ENCODE measurements around the gene SHC3.

SHC3 gene

GRCh38 chr9:89204801-89205200 is 26.2 kb upstream of the SHC3 start:
- ChIA-PET POLR2A (no interaction called here), CTCF (no interaction called here)

DNA sequence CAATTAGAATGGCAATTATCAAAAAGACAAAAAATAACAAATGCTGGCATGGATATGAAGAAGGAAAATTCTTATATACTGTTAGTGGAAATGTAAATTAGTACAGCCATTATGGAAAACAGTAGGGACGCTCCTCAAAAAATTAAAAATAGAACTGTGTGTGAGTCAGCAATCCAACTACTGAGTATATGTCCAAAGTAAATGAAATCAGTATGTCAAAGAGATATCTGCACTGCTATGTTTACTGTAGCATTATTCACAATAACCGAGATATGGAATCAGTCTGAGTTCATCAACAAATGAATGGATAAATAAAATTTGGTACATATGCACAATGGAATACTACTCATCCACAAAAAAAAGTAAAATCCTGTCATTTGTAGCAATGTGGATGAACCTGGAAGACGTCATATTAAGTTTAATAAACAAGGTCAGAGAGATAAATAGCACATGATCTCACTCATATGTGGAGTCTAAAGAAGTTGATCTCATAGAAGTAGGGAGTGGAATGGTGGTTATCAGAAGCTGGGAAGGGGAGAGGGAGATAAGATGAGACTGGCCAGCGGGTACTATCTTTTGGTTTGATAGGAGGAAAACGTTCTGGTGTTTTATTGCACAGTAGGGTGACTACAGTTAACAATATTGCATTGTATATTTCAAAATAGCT is 16.6 kb upstream of the SHC3 start:
- ChIA-PET CTCF (no interaction called here), POLR2A (no interaction called here)
- TF ChIP-seq, protein P1, sequence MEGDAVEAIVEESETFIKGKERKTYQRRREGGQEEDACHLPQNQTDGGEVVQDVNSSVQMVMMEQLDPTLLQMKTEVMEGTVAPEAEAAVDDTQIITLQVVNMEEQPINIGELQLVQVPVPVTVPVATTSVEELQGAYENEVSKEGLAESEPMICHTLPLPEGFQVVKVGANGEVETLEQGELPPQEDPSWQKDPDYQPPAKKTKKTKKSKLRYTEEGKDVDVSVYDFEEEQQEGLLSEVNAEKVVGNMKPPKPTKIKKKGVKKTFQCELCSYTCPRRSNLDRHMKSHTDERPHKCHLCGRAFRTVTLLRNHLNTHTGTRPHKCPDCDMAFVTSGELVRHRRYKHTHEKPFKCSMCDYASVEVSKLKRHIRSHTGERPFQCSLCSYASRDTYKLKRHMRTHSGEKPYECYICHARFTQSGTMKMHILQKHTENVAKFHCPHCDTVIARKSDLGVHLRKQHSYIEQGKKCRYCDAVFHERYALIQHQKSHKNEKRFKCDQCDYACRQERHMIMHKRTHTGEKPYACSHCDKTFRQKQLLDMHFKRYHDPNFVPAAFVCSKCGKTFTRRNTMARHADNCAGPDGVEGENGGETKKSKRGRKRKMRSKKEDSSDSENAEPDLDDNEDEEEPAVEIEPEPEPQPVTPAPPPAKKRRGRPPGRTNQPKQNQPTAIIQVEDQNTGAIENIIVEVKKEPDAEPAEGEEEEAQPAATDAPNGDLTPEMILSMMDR (IDR thresholded peaks at IDR 0.05; ENCODE audit: control extremely low read depth, extremely low read depth, low read depth, missing control alignments): no peak
- no peak for DNase-seq (ENCODE audit: extremely low spot score)

More at GRCh38 chr9:89204801-89205200, 26.2 kb upstream of the SHC3 start:
- TF ChIP-seq, protein P1 (IDR thresholded peaks at IDR 0.05; ENCODE audit: control extremely low read depth, extremely low read depth, low read depth, missing control alignments): no peak
- no peak for DNase-seq (ENCODE audit: extremely low spot score)

GRCh38 chr9:89194421-89195130 is 16.0 kb upstream of the SHC3 start:
- DNase-seq (ENCODE audit: extremely low spot score): no peak
- TF ChIP-seq, protein P1 (IDR thresholded peaks at IDR 0.05; ENCODE audit: control extremely low read depth, extremely low read depth, low read depth, missing control alignments): no peak
- CTCF ChIA-PET: no interaction called here

DNA sequence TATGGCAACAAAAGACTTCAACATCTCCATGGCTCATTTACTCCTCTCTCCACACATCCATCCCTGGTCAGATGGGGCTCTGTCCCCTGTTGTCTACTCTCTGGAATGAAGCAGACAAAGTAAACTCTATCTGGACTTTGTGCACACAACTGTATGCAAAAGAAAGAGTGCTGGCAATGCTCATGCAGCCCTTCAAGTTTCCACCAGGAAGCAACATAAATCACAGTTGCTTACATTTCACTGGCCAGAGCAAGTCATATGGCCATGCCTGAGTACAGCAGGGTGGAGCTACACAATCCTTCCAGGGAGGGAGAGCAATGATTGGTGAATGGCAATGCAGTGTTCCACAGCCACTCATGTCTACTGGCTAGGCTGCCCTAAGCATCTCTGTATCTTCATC is 12.4 kb upstream of the SHC3 start:
- POLR2A ChIA-PET: no interaction called here
- CTCF ChIA-PET: interaction anchor here (1.3 kb wide), 1 partner anchor 10 kb away, joined by 4 read pairs; no protein-coding TSS in a partner anchor
- TF ChIP-seq, protein P1 (IDR thresholded peaks at IDR 0.05; ENCODE audit: control extremely low read depth, extremely low read depth, low read depth, missing control alignments): no peak
- DNase-seq (ENCODE audit: extremely low spot score): no peak

More at GRCh38 chr9:89194421-89195130, 16.0 kb upstream of the SHC3 start:
- POLR2A ChIA-PET: no interaction called here

DNA sequence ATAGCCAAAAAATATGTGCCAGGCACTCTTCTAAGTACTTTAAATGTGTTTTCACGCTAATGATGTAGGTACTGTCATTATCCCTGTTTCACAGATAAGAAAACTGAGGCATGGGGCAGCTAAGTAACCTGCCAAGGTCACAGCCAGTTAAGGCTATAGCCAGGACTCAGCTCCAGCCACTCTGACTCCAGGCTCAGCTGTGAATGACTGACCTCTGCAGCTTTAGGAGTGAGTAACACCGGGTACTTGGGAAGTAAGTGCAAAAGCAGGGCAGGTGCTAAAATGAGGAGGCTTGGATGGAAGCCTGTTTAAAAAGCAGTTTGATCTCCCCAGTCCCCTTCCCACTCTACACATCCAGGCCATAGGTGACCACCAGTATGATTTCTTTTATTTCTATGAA is 10.6 kb upstream of the SHC3 start:
- CTCF ChIA-PET: no interaction called here

GRCh38 chr9:89187950-89188349 is 9.3 kb upstream of the SHC3 start:
- DNase-seq (ENCODE audit: extremely low spot score): no peak
- CTCF ChIA-PET: interaction anchor here (1.3 kb wide), 1 partner anchor 10 kb away, joined by 3 read pairs; no protein-coding TSS in a partner anchor
- TF ChIP-seq, protein P1 (IDR thresholded peaks at IDR 0.05; ENCODE audit: control extremely low read depth, extremely low read depth, low read depth, missing control alignments): no peak
- POLR2A ChIA-PET: no interaction called here

More for the DNA sequence above, 10.6 kb upstream of the SHC3 start:
- TF ChIP-seq, protein P1 (IDR thresholded peaks at IDR 0.05; ENCODE audit: control extremely low read depth, extremely low read depth, low read depth, missing control alignments): no peak
- POLR2A ChIA-PET: no interaction called here
- DNase-seq (ENCODE audit: extremely low spot score): no peak
